HCT116 (cell line): Measurements from ENCODE around the gene TTC33. TPM values are rescaled to one million over a fixed set of nuclear protein-coding genes. Genes with fewer than 3 reads are reported as not detected.

Experiments used
- ATAC-seq: fragments of 200-7000 bp; cut with Tn5 transposase; 2 replicates; pipeline ENCODE4 v1.9.1; 2020; ENCODE audit warnings: mild to moderate bottlenecking, moderate library complexity
- BruUV-seq: library from RNA; stranded (reverse); fragments of 400-500 nt; replicated peaks from 2 replicates; lab custom pipeline; 2021; lab: Mats Ljungman, UMichigan
- CTCF ChIA-PET: fragments of 300-600 bp; sonication (Branson Sonifier 250); formaldehyde crosslinking; loops from one replicate; lab custom pipeline; 2021; ENCODE audit warnings: antibody characterized with exemption; lab: Charles Lee
- POLR2A ChIA-PET: fragments of 300-600, 350-600 bp; sonication (Branson Sonifier 250); formaldehyde crosslinking; loops from one replicate; lab custom pipeline; 2021; ENCODE audit warnings: antibody characterized with exemption; lab: Charles Lee
- RAD21 ChIA-PET, 2 experiments: fragments of 300-600 bp; sonication (Branson Sonifier 250); formaldehyde crosslinking; loops; one replicate each; lab custom pipeline; 2023; ENCODE audit warnings: low total read pairs in 2 of 2; ENCODE audit not compliant: uncharacterized antibody in 2 of 2, unreplicated experiment in 2 of 2, low non-redundant PET in 1 of 2; lab: Charles Lee
- DNase-seq: peaks from one replicate; pipeline ENCODE4 v3.0.0-alpha.2; 2010; ENCODE audit warnings: low read depth, low spot score
- H2AFZ ChIP-seq: fragments of 200-600 bp; shearing (Covaris generic), sonication (generic); 2 replicates; pipeline ENCODE4 v1.6.1; 2017; ENCODE audit warnings: low read depth, mixed run types, mixed read lengths, antibody characterized with exemption, low read length; ENCODE audit not compliant: poor library complexity, severe bottlenecking
- H3K27ac ChIP-seq: 2 replicates; pipeline ENCODE4 v1.5.1; 2012; ENCODE audit warnings: low read depth, low read length
- H3K27me3 ChIP-seq: fragments of 200-600 bp; sonication (generic); 2 replicates; pipeline ENCODE4 v1.6.1; 2016; ENCODE audit warnings: mixed run types, low read length, mixed read lengths; ENCODE audit not compliant: insufficient read depth
- H3K36me3 ChIP-seq, 2 experiments: fragments of 200-500 bp in 1 of 2; fragments of 200-600 bp in 1 of 2; sonication (Bioruptor generic) in 1 of 2; sonication (generic) in 1 of 2; 2 replicates each; pipeline versions ENCODE4 v1.5.1 to v1.6.1; 2014 to 2016; ENCODE audit warnings: low read length in 2 of 2, inconsistent platforms in 1 of 2, mixed read lengths in 1 of 2, mixed run types in 1 of 2; ENCODE audit not compliant: insufficient read depth in 2 of 2, control insufficient read depth in 1 of 2
- H3K4me1 ChIP-seq, 2 experiments: fragments of 200-600 bp in 1 of 2; sonication (generic) in 1 of 2; 2 replicates each; pipeline versions ENCODE4 v1.5.1 to v1.6.1; 2012 to 2017; ENCODE audit warnings: low read length in 2 of 2, inconsistent platforms in 1 of 2, mild to moderate bottlenecking in 1 of 2, mixed read lengths in 1 of 2, mixed run types in 1 of 2, moderate library complexity in 1 of 2; ENCODE audit not compliant: insufficient read depth in 2 of 2, control insufficient read depth in 1 of 2
- H3K4me2 ChIP-seq: fragments of 200-600 bp; sonication (generic); 2 replicates; pipeline ENCODE4 v1.6.1; 2017; ENCODE audit warnings: mixed run types, low read length, mixed read lengths
- H3K4me3 ChIP-seq, 2 experiments: fragments of 200-600 bp in 1 of 2; sonication (generic) in 1 of 2; replicated peaks in 1 of 2; 2 replicates each; pipeline ENCODE4 v1.5.1; 2011 to 2016; ENCODE audit warnings: low read length in 2 of 2, control low read depth in 1 of 2, low read depth in 1 of 2, mild to moderate bottlenecking in 1 of 2, mixed read lengths in 1 of 2, mixed run types in 1 of 2
- H3K79me2 ChIP-seq: fragments of 200-600 bp; sonication (generic); 2 replicates; pipeline ENCODE4 v1.6.1; 2017; ENCODE audit warnings: mild to moderate bottlenecking, mixed run types, low read length, moderate library complexity, mixed read lengths; ENCODE audit not compliant: insufficient read depth
- H3K9ac ChIP-seq: fragments of 200-600 bp; sonication (generic); 2 replicates; pipeline ENCODE4 v1.6.1; 2016; ENCODE audit warnings: low read length, mixed read lengths
- H3K9me2 ChIP-seq: fragments of 200-600 bp; sonication (generic), shearing (Covaris generic); 2 replicates; pipeline ENCODE4 v1.6.1; 2017; ENCODE audit warnings: mixed run types, mild to moderate bottlenecking, moderate library complexity; ENCODE audit not compliant: insufficient read depth
- H3K9me3 ChIP-seq, 2 experiments: fragments of 200-500 bp in 1 of 2; fragments of 200-600 bp in 1 of 2; sonication (Bioruptor generic) in 1 of 2; sonication (generic) in 1 of 2; 2 replicates each; pipeline ENCODE4 v1.6.1; 2014 to 2017; ENCODE audit warnings: low read length in 2 of 2, mixed read lengths in 2 of 2, inconsistent platforms in 1 of 2, low read depth in 1 of 2, mild to moderate bottlenecking in 1 of 2, mixed run types in 1 of 2, moderate library complexity in 1 of 2; ENCODE audit not compliant: control insufficient read depth in 1 of 2, insufficient read depth in 1 of 2
- H4K20me1 ChIP-seq: fragments of 200-600 bp; sonication (generic), shearing (Covaris generic); 2 replicates; pipeline ENCODE4 v1.6.1; 2017; ENCODE audit warnings: mixed run types, mild to moderate bottlenecking, moderate library complexity; ENCODE audit not compliant: insufficient read depth
- CBX3 ChIP-seq: IDR thresholded peaks from 2 replicates; pipeline ENCODE4 v1.6.1; 2012; ENCODE audit warnings: low read depth
- EGR1 ChIP-seq: IDR thresholded peaks from 2 replicates; pipeline ENCODE4 v1.6.1; 2012; ENCODE audit warnings: low read depth
- ELF1 ChIP-seq: IDR thresholded peaks from 2 replicates; pipeline ENCODE4 v1.6.1; 2012; ENCODE audit warnings: low read depth, borderline replicate concordance
- EZH2 ChIP-seq: fragments of 200-600 bp; sonication (generic); IDR thresholded peaks from 2 replicates; pipeline ENCODE4 v1.6.1; 2017; ENCODE audit warnings: antibody characterized with exemption, mixed run types
- EZH2phosphoT487 ChIP-seq: fragments of 200-600 bp; IDR thresholded peaks from 2 replicates; pipeline ENCODE4 v1.6.1; 2018; ENCODE audit warnings: antibody characterized with exemption, borderline replicate concordance
- JUND ChIP-seq: IDR thresholded peaks from 2 replicates; pipeline ENCODE4 v1.6.1; 2012
- POLR2A ChIP-seq: IDR thresholded peaks from 2 replicates; pipeline ENCODE4 v1.7.0; 2011; ENCODE audit warnings: borderline replicate concordance; ENCODE audit not compliant: insufficient read depth, insufficient read length; ENCODE audit errors: extremely low read depth
- SIN3A ChIP-seq: IDR thresholded peaks from 2 replicates; pipeline ENCODE4 v1.6.1; 2012; ENCODE audit warnings: low read depth
- SRF ChIP-seq: IDR thresholded peaks from 2 replicates; pipeline ENCODE4 v1.6.1; 2012; ENCODE audit warnings: low read depth
- YY1 ChIP-seq: IDR thresholded peaks from 2 replicates; pipeline ENCODE4 v1.6.1; 2011; ENCODE audit warnings: low read length, low read depth, moderate library complexity, mild to moderate bottlenecking; ENCODE audit not compliant: insufficient replicate concordance; ENCODE audit errors: extremely low read depth
- ZFX ChIP-seq: fragments of 450-650 bp; IDR thresholded peaks from 2 replicates; pipeline ENCODE4 v1.6.1; 2017
- ZNF274 ChIP-seq: fragments of 200-500 bp; sonication (Bioruptor generic); IDR thresholded peaks from 2 replicates; pipeline ENCODE4 v1.6.1; 2014; ENCODE audit warnings: mild to moderate bottlenecking, low read depth, low read length, inconsistent platforms
- intact Hi-C: fragments of 100-400 bp; cut with micrococcal nuclease; formaldehyde crosslinking; loops from 2 replicates; pipeline ENCODE4 v1.10.0; 2022
- total RNA-seq: library from RNA; stranded (reverse); gene quantifications from one replicate; pipeline ENCODE4 v1.2.1, GENCODE V29; 2021; ENCODE audit not compliant: unreplicated experiment

TTC33 gene
- total RNA-seq, 1 experiment from 2014 or later = 14.5 TPM

- Histone ChIP-seq H3K9me2 (no peaks in the 10 kb centered on the region), H3K4me1 (no peaks in the 10 kb centered on the region), H3K36me3 (no peaks in the 10 kb centered on the region), H3K27ac (no peak overlapping the region), H2AFZ (no peak overlapping the region), H3K9ac (no peak overlapping the region), H3K79me2 (no peaks in the 10 kb centered on the region), H3K4me3 (no peak overlapping the region), H3K9me3 (no peaks in the 10 kb centered on the region), H4K20me1 (no peaks in the 10 kb centered on the region), H3K27me3 (no peaks in the 10 kb centered on the region), H3K4me2 (no peak overlapping the region)
- ATAC-seq = no peak
- RAD21 ChIA-PET = no interaction called here
- DNase-seq = no peak
- TF ChIP-seq YY1 (no peak), EGR1 (no peak)
- CTCF ChIA-PET = no interaction called here
- intact Hi-C loops = no loop called here
- BruUV-seq = no TSS peak
- POLR2A ChIA-PET = no interaction called here
Observed at GRCh38 chr5:40478766-40479165, 277.0 kb downstream of the TTC33 start.

GRCh38 chr5:40477856-40478546 lies 277.8 kb downstream of the TTC33 start:
- intact Hi-C loops = no loop called here
- Histone ChIP-seq H3K27ac (no peak overlapping the region), H3K27me3 (no peaks in the 10 kb centered on the region), H3K36me3 (no peaks in the 10 kb centered on the region), H3K4me1 (no peaks in the 10 kb centered on the region), H3K4me2 (no peak overlapping the region), H3K9ac (no peak overlapping the region), H3K4me3 (no peak overlapping the region), H2AFZ (no peak overlapping the region), H4K20me1 (no peaks in the 10 kb centered on the region), H3K79me2 (no peaks in the 10 kb centered on the region), H3K9me3 (no peaks in the 10 kb centered on the region), H3K9me2 (no peaks in the 10 kb centered on the region)
- ChIA-PET CTCF (no interaction called here), POLR2A (no interaction called here), RAD21 (no interaction called here)
- BruUV-seq = no TSS peak
- TF ChIP-seq ZFX (no peak), CBX3 (no peak), ELF1 (no peak), EZH2phosphoT487 (no peak), POLR2A (no peak), JUND (no peak), SIN3A (no peak), ZNF274 (no peak), EZH2 (no peak), SRF (no peak), YY1 (no peak)
- ATAC-seq = no peak
- DNase-seq = no peak
